NCI-H510A treated with DMSO at 0.1 percent for 48 hours (cell line): ENCODE results near the gene LYPD4.

Experiments
- DNase-seq: peaks from one replicate; lab custom pipeline; 2025; lab: John Stamatoyannopoulos, UW

Gene LYPD4

GRCh38 chr19:41850381-41850780 lies 5.9 kb upstream of the LYPD4 start:
- no peak for DNase-seq

GRCh38 chr19:41849067-41849466 lies 4.6 kb upstream of the LYPD4 start:
- no peak for DNase-seq

- DNase-seq, result no peak
Observed at GRCh38 chr19:41848666-41849065, 4.2 kb upstream of the LYPD4 start.

DNA sequence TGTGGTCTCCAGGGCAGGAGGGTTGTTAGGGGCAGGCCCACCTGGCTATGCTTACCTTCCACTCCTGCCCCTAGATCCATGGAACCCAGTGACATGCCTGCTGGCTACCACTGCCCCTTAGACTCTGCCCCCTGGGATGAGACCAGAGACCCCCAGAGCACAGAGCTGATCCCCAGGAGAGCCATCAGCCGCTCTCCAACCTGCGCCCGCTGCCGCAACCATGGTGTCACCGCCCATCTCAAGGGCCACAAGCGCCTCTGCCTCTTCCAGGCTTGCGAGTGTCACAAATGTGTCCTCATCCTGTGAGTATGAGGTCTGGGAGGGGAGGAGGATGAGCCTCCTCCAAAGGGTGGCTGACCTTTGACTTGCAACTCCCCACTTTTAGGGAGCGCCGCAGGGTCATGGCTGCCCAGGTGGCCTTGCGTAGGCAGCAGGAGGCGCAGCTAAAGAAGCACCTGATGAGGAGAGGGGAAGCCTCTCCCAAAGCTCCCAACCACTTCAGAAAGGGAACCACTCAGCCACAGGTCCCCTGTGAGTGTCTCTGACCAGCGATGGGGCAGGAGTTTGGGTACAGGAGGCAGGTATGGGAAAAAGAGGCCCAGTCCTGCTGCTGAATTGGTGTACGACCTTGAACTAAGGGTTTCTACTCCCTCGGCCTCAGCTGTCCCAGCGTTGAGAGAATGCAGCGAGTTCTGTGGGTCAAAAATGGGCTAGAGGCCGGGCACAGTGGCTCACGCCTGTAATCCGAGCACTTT lies 3.0 kb upstream of the LYPD4 start:
- no peak for DNase-seq

DNA sequence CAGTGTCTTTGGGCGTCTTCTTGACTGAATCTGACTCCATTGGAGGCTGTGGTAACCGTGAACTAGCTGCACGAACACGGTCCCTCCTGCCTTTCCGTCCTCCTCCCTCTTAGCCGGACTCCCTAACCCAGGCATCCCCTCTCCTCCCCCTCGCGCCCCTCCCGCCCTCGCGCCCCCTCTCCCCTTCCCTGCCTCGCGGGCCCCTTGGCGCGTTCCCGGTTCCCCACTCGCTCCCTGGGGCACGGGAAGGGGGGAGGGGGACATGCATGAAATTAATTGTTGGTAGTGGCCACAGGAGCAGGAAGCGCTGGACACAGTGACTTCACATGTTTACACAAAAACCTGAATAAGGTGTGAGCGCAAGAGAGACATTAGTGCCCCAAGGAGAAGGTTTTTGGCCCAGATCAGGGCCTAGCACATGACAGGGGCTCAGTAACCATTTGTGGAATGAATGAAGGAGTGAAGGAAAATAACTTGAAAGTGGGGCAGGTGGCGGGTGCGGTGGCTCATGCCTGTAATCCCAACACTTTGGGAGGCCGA lies 638 bp upstream of the LYPD4 start:
- DNase-seq, result no peak

GRCh38 chr19:41845001-41845050 lies 343 bp upstream of the LYPD4 start, which contains the start of gene DMRTC2:
Gene DMRTC2, plus strand, starts transcription at chr19:41845042. Its CDS starts 2,387 bp downstream, at chr19:41847429.
- DNase-seq, result no peak

GRCh38 chr19:41843371-41843770 lies 1.1 kb downstream of the LYPD4 start:
- DNase-seq, result no peak

GRCh38 chr19:41839211-41839610 lies 5.3 kb downstream of the LYPD4 start:
- no peak for DNase-seq

DNA sequence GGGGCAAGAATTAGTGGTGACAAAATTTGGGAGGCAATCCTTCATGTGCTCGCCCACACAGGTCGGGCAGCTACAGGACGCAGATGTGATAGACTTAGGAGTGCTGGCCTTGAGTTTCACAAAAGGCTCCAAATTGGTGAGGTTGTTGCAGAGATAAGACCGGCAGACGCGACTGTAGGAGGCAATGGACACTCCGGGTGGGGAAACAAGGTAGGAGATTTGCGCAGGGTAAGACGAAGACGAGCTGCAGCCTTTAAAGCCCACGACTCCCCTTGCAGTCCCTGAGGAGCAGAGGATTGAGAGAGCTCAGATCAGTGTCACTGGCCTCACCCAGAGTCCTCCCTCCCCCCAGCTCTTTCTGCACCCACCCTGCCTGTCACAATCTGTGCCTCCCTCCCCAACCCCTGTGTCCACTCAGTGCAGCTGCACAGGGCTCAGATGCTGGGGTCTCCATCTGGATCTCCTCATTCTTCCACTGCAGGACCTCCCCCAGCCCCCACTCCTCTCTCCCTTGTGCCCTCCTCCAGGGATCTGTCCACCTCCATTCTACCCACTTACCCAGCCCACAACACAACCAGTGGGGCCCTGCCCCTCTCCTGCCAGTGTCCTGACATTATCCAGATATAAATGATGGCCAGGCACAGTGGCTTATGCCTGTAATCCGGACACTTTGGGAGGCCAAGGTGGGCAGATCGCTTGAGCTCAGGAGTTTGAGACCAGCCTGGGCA lies 6.3 kb downstream of the LYPD4 start:
- DNase-seq, result no peak

DNA sequence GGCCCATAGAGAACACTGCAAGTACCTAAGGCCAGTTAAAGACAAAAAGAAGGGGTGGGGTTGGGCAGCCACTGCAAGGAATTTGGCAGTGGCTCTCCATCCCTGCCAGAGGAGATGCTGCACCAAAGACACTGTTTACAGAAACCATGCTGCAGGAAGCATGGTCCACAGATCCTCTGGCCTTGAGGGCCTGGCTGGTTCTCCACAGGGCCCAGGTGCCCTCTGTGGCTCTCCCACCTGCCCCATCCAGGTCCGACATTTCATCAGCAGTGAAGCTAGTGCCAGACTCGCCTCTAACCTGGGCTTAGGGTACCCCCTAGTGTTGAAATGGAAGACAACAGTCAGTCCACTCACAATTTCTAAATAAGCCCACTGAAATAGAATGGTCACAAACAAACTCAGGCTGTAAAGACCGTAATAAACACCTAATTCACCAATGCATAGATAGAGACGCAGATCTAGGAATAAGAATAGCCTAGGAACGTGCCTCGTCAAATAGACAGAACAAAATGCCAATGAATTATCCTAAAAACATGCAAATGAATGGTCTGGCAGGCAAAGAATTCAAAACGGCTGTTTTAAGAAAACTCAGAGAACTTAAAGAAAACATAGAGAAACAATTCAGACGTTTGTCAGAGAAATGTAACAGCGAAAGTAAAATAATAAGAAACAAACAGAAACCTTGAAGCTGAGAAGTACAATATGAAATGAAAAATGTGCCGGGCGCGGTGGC lies 23.3 kb downstream of the LYPD4 start:
- peak; percentile 88 for DNase-seq

DNA sequence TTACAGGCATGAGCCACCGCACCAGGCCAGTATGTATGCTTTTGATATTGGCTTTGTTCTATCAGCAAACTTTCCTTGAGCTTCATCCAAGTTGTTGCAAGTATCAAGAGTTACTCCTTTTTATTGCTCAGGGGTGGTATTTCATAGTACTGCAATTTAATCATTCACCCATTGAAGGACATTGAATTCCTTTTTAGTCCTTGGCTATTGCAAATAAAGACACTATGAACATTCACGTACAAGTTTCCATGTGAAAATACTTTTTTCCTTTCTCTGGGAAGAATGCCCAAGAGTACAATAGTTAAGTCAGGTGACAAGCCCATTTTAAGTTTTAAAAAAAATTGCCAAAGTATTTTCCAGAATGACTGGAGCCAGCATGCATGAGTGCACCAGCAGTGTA lies 27.7 kb downstream of the LYPD4 start:
- DNase-seq, result no peak

- no peak for DNase-seq
Observed at GRCh38 chr19:41815301-41815700, 29.2 kb downstream of the LYPD4 start.

- no peak for DNase-seq
Observed at GRCh38 chr19:41813911-41814310, 30.6 kb downstream of the LYPD4 start.

DNA sequence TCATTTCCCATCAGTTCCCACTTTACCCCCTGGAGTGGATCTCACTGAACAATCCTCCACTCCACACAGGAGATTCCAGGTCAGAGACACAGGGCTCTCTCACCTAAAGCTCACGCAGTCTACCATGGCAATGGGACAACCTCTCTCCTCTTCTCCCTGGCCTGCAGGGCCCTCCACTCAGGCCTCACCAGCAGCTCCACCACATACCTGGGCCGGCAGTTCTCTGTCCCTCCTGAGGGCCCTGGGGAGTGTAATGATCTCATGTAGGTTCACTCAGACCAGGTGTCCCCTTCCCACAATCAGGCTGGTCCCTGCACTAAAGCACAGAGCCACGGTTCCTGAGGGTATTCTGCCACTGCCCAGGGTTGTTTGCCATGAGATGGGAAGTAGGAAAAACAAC lies 32.5 kb downstream of the LYPD4 start:
- DNase-seq, result no peak

DNA sequence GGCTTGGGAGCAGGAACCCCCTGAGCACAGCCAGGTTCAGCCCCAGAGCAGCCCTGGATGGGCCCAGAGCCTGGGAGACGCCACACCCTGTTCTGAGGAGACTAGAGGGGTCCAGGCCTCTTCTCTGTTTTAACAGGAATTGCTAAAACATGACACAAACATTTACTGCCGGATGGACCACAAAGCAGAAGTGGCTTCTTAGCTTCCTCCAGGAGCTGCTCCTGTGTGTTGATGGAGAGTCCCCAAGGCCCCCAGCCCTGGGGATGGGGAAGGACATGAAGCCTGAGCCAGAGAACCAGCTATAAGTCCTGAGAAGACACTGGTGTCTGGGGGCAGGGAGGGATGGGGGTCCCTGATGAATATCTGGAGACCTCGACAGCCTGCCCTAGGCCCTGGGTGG lies 33.4 kb downstream of the LYPD4 start:
- DNase-seq, result no peak

GRCh38 chr19:41810301-41810700 lies 34.2 kb downstream of the LYPD4 start:
- DNase-seq, result no peak

DNA sequence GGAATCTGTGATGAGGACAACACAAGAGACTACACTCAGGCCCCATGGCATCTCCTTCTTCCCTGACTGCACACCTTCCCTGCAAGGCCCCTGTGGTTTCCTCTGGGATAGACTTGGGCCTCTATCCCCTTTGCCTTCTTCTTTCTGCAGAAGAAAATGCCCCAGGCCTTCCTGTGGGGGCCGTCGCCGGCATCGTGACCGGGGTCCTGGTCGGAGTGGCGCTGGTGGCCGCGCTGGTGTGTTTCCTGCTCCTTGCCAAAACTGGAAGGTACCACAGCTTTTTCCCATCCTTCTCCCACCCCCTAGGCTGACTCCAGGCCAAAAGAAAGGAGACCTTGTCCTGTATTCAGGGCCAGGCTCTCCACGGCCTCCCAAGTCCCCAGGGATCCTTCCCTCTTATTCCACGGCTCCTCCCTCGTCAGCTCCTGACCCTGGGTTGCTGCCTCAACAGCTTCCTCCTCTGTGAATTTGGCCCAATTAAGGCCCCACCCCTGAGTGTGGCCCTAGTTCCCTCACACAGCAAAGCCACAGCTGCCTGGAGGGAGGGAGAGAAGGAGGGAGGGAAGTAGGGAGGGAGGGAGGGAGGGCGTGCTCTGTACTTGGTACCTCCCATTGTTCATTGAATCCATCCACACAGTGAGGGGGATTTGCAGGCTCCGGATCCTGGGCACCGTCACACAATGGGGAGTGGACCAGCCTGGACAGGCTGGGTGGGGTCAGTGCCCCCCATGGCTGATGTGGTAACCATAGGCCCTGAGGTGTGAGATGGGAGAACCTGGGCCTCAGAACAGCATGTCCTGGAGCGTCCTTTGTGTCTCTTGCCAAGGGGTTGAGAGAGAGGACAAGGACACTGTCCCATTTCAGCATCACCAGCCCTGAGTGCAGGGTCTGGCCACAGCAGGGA lies 35.6 kb downstream of the LYPD4 start:
- DNase-seq, result no peak

DNA sequence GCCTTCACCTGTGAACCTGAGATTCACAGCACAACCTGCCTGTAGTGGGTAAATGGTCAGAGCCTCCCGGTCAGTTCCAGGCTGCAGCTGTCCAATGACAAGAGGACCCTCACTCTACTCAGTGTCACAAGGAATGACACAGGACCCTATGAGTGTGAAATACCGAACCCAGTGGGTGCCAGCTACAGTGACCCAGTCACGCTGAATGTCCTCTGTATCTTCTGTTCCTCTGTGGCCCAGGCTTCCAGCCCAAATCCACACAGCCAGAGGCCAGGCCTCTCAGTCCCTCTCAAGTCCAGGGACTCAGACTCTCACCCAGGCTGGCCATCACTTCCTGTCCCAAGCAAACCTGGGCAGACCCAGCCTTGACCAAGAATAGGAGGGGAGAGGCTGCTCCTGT lies 37.3 kb downstream of the LYPD4 start:
- no peak for DNase-seq

DNA sequence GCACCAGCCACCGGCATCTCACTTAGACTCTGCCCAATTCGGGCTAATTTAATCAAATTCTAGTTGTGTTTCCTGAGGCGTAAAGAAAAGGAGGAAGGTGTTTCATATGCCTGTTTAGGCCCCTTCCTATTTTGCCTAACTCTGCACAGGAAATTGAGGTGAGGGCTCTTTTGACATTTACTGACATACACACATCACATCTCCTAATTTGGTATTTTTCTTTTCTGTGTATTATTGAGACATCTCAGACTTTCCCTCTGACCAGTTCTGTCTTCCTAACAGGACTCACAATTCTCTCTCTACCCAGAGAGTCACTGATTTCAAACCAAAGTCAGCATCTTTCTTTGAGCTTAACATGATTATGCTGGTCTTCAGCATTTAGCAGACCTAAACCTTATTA lies 40.1 kb downstream of the LYPD4 start:
- no peak for DNase-seq

GRCh38 chr19:41802770-41803169 lies 41.7 kb downstream of the LYPD4 start:
- DNase-seq, result no peak

DNA sequence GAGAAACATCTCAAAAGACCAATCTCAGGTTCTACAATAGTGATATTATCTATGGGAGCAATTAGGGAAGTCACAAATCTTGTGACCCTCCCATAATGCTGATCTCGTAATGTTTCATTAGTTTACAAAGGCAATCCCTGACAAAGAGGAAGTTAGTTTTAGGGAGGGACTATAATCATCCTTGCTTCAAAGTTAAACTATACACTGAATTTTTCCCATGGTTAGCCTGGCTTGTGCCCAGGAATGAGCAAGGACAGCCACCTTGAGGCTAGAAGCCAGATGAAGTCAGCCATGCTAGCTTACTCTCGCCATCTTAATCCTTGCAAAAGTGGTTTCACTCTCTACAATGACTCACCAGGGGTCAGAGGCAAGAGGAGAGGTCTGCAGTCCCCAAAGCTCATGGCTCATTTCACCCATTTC lies 42.7 kb downstream of the LYPD4 start:
- no peak for DNase-seq

GRCh38 chr19:41801031-41801430 lies 43.5 kb downstream of the LYPD4 start:
- no peak for DNase-seq
